SK-MEL-5 (cell line): Measurements from ENCODE around the gene TBL1X. TPM values are rescaled to one million over a fixed set of nuclear protein-coding genes. Genes with fewer than 3 reads are reported as not detected.

Experiments used
- DNase-seq: peaks from one replicate; pipeline ENCODE4 v3.0.0-alpha.2; 2016; ENCODE audit warnings: low read depth, low spot score
- in situ Hi-C: cut with HindIII; loops from 2 replicates; pipeline ENCODE4 v1.10.0; 2016; ENCODE audit warnings: low sequenced_read_pairs, high pct_unique_total_duplicates, low pct_unique_long_range_greater_than_20kb
- total RNA-seq: library from RNA; depleted of rRNA; stranded (reverse); fragments of >200 nt; shearing (Covaris generic); gene quantifications from 2 replicates; pipeline ENCODE4 v1.2.3, GENCODE V29; 2014

Gene TBL1X
- total RNA-seq, 1 experiment from 2014 or later = 5.3 TPM

DNA sequence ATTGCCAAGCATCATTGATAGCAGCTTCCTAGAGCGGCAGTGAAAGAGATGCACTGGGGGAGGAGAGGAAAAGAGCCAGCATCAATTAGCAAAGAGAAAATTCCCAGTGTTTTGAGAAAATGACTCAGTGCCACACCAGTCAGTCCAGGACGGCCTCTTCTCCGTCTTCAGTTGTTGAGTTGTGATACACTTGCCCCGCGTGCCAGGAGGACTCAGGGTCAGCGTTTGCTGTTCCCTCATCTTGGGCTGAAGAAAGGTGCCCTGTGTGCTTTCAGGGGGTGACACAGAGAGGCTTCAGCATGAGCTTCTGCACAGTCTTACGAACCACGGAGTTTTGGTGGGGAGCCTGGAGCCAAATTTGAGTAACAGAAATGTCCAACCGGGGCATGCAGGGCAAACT is 218.5 kb downstream of the TBL1X start:
- in situ Hi-C loops = no loop called here
- no peak for DNase-seq

DNA sequence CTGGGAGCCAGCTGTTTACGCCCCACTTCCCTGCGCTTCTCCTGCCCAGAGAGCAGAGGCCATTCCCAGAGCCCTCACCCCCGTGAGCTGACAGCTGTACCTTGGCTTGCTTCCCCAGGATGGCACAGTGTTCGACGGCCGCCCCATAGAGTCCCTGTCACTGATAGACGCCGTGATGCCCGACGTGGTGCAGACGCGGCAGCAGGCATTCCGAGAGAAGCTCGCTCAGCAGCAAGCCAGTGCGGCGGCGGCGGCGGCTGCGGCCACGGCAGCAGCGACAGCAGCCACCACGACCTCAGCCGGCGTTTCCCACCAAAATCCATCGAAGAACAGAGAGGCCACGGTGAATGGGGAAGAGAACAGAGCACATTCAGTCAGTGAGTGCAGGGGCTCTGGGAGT is 223.0 kb downstream of the TBL1X start:
- DNase-seq = no peak
- in situ Hi-C loops = no loop called here

- no peak for DNase-seq
- in situ Hi-C loops = no loop called here
These were observed 224.0 kb downstream of the TBL1X start for GRCh38 chrX:9688833-9689232.

DNA sequence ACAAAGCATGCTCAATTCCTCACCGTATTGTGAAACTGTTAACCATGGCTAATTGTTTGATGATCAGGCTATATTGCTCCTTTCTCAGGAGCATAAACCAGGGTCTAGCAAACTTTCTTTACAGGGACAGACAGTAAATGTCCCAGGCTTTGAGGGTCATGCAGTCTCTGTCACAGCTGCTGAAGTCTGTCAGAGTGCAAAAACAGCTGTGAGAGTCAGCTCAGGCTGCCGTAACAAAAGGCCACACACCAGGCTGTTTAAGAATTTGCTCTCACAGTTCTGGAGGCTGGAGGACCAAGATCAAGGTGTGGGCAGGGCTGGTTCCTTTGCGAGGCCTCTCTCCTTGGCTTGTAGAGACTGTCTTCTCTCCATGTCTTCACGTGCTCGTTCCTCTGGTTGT is 225.2 kb downstream of the TBL1X start:
- no peak for DNase-seq
- in situ Hi-C loops = no loop called here

GRCh38 chrX:9693307-9694001 is 228.6 kb downstream of the TBL1X start:
- in situ Hi-C loops = no loop called here
- no peak for DNase-seq

GRCh38 chrX:9698576-9698975 is 233.7 kb downstream of the TBL1X start:
- in situ Hi-C loops = no loop called here
- DNase-seq = no peak

DNA sequence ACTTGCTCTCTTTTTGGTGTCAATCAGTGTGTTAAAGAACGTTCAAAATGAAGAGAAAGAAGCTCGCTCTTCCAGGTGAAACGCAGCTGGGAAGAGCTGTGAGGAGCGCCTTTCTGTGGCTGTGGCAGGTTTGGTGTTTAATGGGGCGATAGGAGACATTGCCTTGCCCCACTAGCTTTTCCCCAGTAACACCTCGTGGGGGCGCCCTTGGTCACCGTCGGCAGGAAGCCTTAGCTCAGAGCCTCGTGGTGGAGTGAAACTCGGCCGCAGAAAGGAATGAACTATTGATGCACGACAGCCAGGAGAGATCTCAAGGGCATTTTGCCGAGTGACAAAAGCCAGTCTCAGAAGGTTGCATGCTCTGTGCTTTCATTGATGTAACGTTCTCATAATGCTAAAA is 235.7 kb downstream of the TBL1X start:
- no peak for DNase-seq
- in situ Hi-C loops = no loop called here

- no peak for DNase-seq
- in situ Hi-C loops = no loop called here
These were observed 236.9 kb downstream of the TBL1X start for GRCh38 chrX:9701790-9702189.

- no peak for DNase-seq
- in situ Hi-C loops = no loop called here
These were observed 238.5 kb downstream of the TBL1X start for GRCh38 chrX:9703406-9703805.

DNA sequence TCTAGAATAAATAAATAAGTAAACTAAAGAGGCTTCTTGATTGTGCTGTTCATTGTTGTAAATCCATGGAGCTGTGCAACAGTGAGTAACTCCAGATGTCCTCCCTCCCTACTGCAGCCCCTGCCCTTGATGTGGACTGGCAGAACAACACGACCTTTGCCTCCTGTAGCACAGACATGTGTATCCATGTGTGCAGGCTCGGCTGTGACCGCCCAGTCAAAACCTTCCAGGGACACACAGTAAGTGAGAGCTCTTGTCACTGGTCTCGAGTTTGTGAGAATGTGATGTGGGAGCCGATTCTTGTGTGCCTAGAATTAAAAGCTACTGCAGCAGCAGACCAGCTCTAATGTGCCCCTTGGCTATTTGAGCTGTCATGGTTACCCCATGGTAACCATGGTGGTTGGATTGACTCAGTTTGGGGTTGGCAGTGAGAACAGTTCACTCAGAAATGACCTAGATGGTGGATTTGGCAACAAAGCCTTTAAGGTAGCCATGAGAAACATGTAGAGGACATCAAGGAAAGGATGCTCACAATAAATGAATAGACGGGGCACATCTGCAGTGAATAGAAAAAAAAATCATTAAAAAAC is 240.1 kb downstream of the TBL1X start:
- in situ Hi-C loops = no loop called here
- no peak for DNase-seq

- in situ Hi-C loops = no loop called here
- no peak for DNase-seq
These were observed 241.6 kb downstream of the TBL1X start for GRCh38 chrX:9706421-9706820.

GRCh38 chrX:9707306-9708033 is 242.6 kb downstream of the TBL1X start:
- in situ Hi-C loops = no loop called here
- no peak for DNase-seq

DNA sequence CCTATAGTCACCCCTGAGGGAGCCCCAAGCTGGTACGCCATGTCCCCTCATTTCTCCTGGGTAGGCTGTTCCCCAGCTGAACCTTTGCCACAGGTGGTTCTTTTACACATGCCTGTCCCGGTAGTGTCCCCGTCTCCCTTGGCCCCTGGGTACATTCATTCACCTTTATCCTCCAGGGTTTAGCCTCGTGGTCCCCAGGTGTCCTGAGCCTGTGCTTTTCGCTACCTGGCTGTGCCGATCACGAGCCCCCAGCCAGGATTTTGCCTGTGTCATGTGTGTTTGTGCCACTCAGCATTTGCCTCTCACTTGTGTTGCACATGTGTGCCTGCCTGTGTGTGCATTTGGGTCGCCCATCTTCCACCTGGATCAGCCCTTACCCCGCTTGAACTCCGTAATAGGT is 243.2 kb downstream of the TBL1X start:
- no peak for DNase-seq
- in situ Hi-C loops = no loop called here

DNA sequence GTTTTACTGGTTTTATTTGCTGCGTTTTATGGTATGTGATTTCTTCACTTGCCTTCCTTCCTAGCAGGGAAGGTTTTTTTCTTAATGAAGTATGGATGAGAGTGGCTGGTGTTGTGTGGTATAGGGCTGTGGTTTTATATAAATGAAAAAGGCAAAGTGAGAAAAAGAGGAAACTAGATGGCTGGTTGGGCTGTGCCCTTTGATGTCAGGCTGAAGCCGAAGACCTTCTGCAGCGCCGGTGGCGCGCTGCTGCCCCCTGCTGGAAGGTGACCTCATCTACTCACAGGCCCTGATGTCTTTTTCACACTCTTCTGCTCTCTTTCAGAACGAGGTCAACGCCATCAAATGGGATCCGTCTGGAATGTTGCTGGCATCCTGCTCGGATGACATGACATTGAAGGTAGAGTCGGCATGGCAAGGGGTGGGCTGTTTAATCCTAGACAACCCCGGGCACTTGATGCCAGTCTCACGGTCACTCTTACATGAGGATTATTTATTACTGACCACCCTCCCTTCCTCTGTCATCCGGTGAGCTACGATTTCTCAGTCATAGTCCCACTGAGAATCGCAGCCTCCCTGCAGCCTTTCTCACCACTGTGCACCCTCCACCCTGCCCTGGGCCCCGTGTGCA is 244.2 kb downstream of the TBL1X start:
- in situ Hi-C loops = no loop called here
- peak; percentile 64 for DNase-seq

GRCh38 chrX:9710332-9710731 is 245.5 kb downstream of the TBL1X start:
- in situ Hi-C loops = no loop called here
- no peak for DNase-seq

- in situ Hi-C loops = no loop called here
- DNase-seq = no peak
These were observed 252.5 kb downstream of the TBL1X start for GRCh38 chrX:9717376-9717775.

GRCh38 chrX:9724711-9725110 is 259.9 kb downstream of the TBL1X start:
- DNase-seq = no peak
- in situ Hi-C loops = no loop called here

GRCh38 chrX:9728261-9728660 is 263.4 kb downstream of the TBL1X start:
- in situ Hi-C loops = no loop called here
- DNase-seq = no peak
